GM21526 (cell line): Measurements from ENCODE around the gene HOMER2.
"Not testable (repeated sequence)": the region's sequence is repeated elsewhere in the genome, so short reads cannot be mapped to it uniquely, and the experiment has no call there.

Source experiments
- ATAC-seq: cut with Tn5 transposase; IDR thresholded peaks from one replicate; pipeline ENCODE4 v1.9.1; 2021; ENCODE audit warnings: moderate library complexity; ENCODE audit not compliant: unreplicated experiment, low FRiP score

HOMER2 gene

GRCh38 chr15:82871358-82871757 lies 81.2 kb downstream of the HOMER2 start:
- ATAC-seq, result no peak

GRCh38 chr15:82870727-82871320 lies 81.7 kb downstream of the HOMER2 start:
- ATAC-seq, result no peak

GRCh38 chr15:82865981-82866380 lies 86.5 kb downstream of the HOMER2 start:
- not testable (repeated sequence) for ATAC-seq

- not testable (repeated sequence) for ATAC-seq
These were observed 86.9 kb downstream of the HOMER2 start for GRCh38 chr15:82865581-82865980.

GRCh38 chr15:82864967-82865366 lies 87.6 kb downstream of the HOMER2 start:
- ATAC-seq, result no peak

- ATAC-seq, result no peak
These were observed 89.6 kb downstream of the HOMER2 start for GRCh38 chr15:82862886-82863285.

- ATAC-seq, result no peak
These were observed 93.6 kb downstream of the HOMER2 start for GRCh38 chr15:82858932-82859331.

- ATAC-seq, result no peak
These were observed 95.9 kb downstream of the HOMER2 start for GRCh38 chr15:82856397-82857170.

GRCh38 chr15:82855286-82856100 lies 97.0 kb downstream of the HOMER2 start:
- no peak for ATAC-seq

- no peak for ATAC-seq
These were observed 98.0 kb downstream of the HOMER2 start for GRCh38 chr15:82854554-82854953.

GRCh38 chr15:82852941-82853561 lies 99.5 kb downstream of the HOMER2 start:
- ATAC-seq, result no peak

- ATAC-seq, result no peak
These were observed 100.5 kb downstream of the HOMER2 start for GRCh38 chr15:82851981-82852511.

- no peak for ATAC-seq
These were observed 101.1 kb downstream of the HOMER2 start for GRCh38 chr15:82851306-82851850.

- ATAC-seq, result no peak
These were observed 101.8 kb downstream of the HOMER2 start for GRCh38 chr15:82850731-82851130.

- no peak for ATAC-seq
These were observed 102.7 kb downstream of the HOMER2 start for GRCh38 chr15:82849556-82850512.

- no peak for ATAC-seq
These were observed 104.1 kb downstream of the HOMER2 start for GRCh38 chr15:82848241-82848993.

GRCh38 chr15:82847703-82848102 lies 104.8 kb downstream of the HOMER2 start:
- ATAC-seq, result no peak

GRCh38 chr15:82846621-82847020 lies 105.9 kb downstream of the HOMER2 start:
- ATAC-seq, result no peak

- no peak for ATAC-seq
These were observed 106.8 kb downstream of the HOMER2 start for GRCh38 chr15:82845686-82846085.
